8988T (cell line): ENCODE data around the gene WASF3.
"Not testable (repeated sequence)": the region's sequence is repeated elsewhere in the genome, so short reads cannot be mapped to it uniquely, and the experiment has no call there.

Experiments used
- DNase-seq: peaks from one replicate; pipeline ENCODE4 v3.0.0; 2011

WASF3 gene

GRCh38 chr13:26636073-26636472 lies 78.6 kb downstream of the WASF3 start:
- DNase-seq = not testable (repeated sequence)

GRCh38 chr13:26646603-26647002 lies 89.1 kb downstream of the WASF3 start:
- DNase-seq = no peak

- no peak for DNase-seq
Measured at GRCh38 chr13:26651234-26651633, 93.8 kb downstream of the WASF3 start.

GRCh38 chr13:26653310-26653709 lies 95.8 kb downstream of the WASF3 start:
- no peak for DNase-seq

GRCh38 chr13:26653842-26654241 lies 96.4 kb downstream of the WASF3 start:
- DNase-seq = no peak

- DNase-seq = no peak
Measured at GRCh38 chr13:26656919-26657318, 99.4 kb downstream of the WASF3 start.

- no peak for DNase-seq
Measured at GRCh38 chr13:26658448-26659385, 101.2 kb downstream of the WASF3 start.

- DNase-seq = no peak
Measured at GRCh38 chr13:26660185-26660584, 102.7 kb downstream of the WASF3 start.

GRCh38 chr13:26660766-26661165 lies 103.3 kb downstream of the WASF3 start:
- no peak for DNase-seq

GRCh38 chr13:26663791-26664190 lies 106.3 kb downstream of the WASF3 start:
- DNase-seq = no peak

- no peak for DNase-seq
Measured at GRCh38 chr13:26664286-26664685, 106.8 kb downstream of the WASF3 start.

- no peak for DNase-seq
Measured at GRCh38 chr13:26664876-26665275, 107.4 kb downstream of the WASF3 start.

- DNase-seq = no peak
Measured at GRCh38 chr13:26668357-26669146, 111.1 kb downstream of the WASF3 start.

GRCh38 chr13:26673890-26674289 lies 116.4 kb downstream of the WASF3 start:
- DNase-seq = no peak

GRCh38 chr13:26677156-26677555 lies 119.7 kb downstream of the WASF3 start:
- DNase-seq = no peak

- no peak for DNase-seq
Measured at GRCh38 chr13:26678330-26678729, 120.8 kb downstream of the WASF3 start.

GRCh38 chr13:26678796-26679195 lies 121.3 kb downstream of the WASF3 start:
- DNase-seq = no peak

- no peak for DNase-seq
Measured at GRCh38 chr13:26679411-26680122, 122.1 kb downstream of the WASF3 start.

- no peak for DNase-seq
Measured at GRCh38 chr13:26680123-26680450, 122.6 kb downstream of the WASF3 start.

GRCh38 chr13:26680572-26680971 lies 123.1 kb downstream of the WASF3 start:
- no peak for DNase-seq

GRCh38 chr13:26681036-26681435 lies 123.6 kb downstream of the WASF3 start:
- no peak for DNase-seq

GRCh38 chr13:26682606-26683005 lies 125.1 kb downstream of the WASF3 start:
- no peak for DNase-seq

GRCh38 chr13:26685606-26686005 lies 128.1 kb downstream of the WASF3 start:
- DNase-seq = no peak
